Embryonic facial prominence (tissue), 1 donor: ENCODE results near the gene MT3.

Experiments
- DNase-seq: peaks from one replicate; pipeline ENCODE4 v3.0.0-alpha.2; 2016; ENCODE audit errors: extremely low spot score

The MT3 gene

DNA sequence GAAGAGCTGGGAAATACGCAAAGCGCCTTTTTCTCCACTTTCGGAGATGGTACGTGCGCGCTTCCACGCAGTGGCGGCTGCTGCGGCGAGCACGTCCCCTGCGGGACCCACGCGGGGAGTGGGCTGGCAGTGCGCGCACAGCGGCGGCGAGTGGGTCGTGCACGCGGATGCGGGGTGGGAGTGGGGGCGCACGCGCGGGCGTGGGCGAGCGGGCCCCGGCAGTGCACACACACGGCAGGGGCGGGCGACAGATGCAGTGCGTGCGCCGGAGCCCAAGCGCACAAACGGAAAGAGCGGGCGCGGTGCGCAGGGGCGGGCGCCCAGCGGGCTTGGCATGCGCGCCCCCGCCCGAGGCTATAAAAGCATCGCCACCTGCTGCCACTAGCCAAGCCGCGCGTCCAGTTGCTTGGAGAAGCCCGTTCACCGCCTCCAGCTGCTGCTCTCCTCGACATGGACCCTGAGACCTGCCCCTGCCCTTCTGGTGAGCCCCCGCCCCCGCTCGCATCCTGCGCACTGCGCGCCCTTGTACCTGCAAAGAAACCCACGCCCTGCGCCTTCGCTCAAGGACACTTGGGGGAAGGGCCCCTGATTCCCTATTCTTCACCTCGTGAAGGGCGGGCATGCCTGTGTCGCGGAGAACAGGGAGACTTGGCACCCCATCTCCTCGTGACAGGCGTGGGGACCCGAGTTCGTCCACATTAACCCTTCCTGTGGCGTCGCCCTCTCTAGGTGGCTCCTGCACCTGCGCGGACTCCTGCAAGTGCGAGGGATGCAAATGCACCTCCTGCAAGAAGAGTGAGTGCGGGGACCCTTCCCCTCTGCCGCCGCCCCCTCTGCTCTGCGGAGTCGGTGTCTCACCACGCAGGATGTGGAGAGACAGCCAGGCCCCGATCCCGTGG, at the start of gene MT3:
Gene MT3 (plus strand): TSS at position 388 of the 899 bp plus-strand sequence. CDS start 63 bp downstream, at position 451.
- DNase-seq = no peak

DNA sequence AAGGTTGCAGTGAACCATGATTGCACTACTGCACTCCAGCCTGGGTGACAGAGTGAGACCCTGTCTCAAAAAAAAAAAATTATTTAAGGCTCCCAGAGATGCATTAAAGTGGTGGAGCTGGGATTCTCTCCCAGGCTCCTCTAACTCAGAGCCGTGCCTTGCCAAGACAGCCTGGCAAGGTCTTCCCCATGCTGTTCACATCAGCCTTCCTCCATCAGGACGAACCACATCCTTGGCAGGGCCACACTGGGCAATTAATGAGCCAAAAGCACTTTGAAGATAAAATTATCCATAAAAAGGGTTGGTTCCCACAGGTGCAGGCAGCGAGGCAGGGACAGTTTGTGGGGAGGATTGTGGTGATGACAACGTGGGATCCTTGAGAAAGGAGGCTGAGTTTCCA, 49.7 kb upstream of the MT3 start:
- DNase-seq = no peak

DNA sequence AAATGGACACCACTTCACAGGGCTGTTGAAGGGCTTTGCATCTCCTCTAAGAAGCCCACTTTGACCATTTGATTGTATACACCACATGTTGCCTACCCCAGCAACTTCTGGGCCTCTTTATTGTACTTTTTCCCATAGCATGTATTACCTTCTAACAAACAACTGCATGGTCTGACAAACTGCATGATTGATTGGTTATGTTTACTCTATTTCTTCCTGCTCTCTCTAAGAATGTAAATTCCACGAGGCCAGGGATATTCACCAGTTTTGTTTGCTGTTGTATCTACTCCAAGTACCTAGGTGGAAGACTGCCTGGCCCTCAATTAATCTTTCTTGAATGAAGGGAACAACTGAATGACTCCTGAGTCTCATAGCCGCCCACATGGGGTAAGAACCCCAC, 47.3 kb upstream of the MT3 start:
- DNase-seq = no peak

DNA sequence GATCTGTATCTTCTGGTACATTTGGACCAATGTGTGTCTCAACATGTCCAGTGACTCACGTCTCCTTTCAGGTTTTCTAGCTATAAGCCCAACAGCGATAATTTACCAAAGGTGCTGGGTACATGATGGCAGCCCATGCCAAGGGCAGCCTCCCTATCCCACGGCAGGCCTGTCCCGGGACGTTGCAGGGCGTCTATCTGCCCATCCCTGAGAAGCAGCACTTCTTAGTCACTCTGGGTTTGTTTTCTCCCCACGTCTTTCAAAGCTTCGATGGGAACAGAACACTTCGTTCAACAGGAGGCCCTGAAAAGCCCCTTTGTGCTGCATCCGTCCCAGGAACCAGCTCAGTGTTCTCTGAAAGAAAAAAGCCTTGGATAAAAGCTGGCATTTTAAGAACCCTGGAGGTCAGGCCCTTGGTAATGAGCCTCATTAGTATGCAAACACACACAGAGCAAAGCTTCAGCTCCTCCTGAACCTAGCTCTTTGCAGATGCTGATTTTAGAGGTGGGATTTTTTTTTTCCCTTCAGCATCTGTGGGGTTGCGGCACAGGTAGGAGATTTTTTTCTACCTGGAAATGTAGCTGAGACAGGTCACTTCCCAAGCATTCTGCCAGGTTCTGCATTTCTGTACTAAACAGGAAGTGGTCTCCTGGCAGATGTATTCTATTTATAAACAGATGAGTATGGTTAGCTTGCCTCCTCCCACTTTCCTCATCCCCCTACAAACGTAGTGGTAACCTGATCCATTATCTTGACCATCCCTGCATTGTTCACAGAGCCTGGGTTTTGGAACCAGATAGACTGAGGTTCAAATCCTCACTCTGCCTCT, 42.0 kb upstream of the MT3 start:
- DNase-seq = no peak

DNA sequence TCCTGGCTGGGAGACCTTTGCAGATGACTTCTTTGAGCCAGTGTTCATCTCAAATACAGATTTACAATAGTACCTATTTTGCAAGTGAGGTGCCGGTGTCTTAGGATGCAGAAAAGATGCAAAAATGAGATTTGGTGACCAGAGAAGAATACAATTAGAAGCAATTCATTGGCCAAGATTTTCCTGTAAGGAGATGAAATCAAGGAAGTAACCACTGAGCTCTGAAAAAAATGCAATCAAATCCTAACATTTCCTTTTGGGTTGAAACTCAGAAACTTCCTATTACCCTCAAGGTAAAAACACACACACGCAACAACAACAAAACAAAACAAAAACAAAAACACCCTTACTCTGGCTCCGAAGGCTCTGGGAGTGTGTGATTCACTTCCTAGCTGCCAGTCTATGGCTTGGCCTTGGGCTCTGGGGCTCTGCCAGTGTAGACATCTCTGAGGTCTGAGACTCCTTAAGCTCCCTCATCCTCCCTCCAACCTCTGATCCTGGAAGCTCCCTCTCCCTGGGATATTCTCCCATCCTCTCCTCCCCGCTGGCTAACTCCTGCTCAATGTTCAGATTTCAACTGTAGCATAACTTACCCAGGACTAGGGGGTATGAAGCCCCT, 41.3 kb upstream of the MT3 start:
- no peak for DNase-seq

DNA sequence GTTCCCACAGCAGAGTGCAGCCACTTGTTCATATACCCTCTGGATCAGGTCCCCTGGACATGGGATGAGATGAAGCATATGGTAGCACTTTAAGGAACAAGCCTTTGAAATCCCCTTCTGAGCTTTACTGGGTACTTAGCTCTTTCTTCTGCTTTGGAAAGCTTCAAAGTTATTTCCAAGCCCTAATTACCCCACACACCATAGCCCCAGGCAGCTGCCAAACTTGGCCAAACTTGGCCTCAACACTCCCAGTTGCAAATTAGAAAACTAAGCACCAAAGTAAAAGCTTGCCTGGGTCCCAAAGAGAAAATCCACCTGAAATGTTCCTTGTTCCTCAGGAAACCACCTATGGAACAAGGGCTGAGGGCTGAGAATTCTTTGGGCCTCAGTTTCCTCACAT, 40.2 kb upstream of the MT3 start:
- no peak for DNase-seq

DNA sequence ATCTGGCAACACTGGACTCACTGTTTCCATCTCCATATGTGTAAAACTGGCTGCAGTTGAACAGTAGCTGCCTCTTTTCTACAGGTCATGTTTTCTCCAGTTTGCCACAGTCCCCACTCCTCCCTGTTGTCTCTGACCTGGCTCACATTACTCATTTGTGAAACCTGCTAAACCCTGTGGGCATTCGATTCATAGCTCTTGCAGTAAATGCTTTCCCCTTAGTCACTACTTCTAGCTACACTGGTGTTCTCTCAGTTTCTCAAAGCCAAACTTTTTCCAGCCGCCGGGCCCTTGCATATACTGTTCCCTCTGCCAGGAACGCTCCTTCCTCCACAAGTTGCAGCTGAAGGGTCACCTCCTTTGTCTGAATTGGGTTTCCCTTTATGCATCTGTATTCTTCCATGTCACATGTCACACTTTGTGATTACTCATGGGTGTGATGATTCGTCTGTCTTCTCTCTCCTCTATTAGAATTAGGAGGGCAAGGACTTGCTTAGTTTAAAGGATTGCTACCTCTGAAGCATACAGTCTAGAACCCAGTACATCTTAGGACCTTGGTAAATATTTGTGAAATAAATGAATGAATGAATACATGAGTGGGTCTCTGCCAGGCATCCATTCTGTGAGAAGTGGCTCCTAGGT, 39.5 kb upstream of the MT3 start:
- no peak for DNase-seq

DNA sequence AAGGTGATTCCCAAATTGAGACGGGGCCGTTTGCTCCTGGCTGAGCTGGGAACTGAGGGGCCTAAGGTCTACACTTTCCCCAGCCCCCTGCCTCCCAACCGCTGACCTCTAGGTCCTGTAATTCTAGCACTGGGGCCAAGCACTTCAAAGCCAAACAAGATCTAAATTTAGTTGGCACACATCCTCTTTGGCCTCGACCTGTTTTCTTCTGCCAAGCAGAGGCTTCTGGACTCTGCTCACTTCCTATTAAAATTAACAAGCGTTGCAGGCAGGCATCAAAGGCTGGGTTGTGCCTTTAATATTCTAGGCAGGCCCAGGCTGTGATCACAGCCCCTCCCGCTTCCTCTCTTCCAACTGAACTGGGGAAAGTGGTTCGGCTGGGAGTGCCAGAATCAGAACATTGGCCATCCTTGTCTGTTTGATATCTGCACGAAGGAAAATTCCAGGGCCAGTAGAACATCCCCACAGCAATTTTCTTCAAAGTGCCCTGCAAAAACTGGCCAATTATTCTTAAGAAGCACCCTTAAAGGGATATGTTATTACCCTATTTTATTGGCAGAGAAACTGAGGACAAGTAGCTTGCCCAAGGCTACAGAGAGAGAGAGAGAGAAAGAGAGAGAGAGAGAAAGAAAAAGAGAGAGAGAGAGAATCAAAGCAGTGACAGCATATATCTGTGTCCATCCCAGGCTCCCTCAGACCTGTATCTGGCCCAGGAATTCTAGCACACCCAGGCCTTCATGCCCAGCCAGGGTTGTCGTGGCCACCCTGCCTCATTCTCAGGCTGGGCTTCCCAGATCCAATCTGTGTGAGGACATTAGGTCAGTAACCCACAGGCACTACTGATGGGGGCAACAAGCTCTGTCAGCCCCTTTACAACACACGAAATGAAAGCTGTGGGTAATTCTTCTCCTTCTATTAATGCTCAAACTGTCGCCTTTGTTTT, 37.3 kb upstream of the MT3 start:
- no peak for DNase-seq

DNA sequence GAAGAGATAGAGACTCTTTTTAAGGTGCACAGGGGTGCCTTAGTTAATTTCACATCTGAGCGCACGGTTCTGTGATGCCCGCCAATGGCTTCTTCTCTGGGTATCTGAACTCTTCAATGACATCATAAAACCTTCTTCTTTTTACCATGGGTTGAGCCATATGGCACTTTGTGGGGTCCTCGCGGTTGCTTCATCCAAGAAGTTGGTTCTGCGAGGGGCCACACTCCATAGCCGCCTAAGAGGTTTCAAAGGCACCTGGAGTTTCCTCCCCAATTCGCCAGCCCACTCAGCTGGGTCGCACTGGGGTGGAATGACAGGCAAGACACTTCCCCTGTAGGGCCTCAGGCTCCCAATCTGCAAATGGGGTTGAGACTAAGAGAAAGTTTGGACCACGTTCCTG, 34.9 kb upstream of the MT3 start:
- no peak for DNase-seq

DNA sequence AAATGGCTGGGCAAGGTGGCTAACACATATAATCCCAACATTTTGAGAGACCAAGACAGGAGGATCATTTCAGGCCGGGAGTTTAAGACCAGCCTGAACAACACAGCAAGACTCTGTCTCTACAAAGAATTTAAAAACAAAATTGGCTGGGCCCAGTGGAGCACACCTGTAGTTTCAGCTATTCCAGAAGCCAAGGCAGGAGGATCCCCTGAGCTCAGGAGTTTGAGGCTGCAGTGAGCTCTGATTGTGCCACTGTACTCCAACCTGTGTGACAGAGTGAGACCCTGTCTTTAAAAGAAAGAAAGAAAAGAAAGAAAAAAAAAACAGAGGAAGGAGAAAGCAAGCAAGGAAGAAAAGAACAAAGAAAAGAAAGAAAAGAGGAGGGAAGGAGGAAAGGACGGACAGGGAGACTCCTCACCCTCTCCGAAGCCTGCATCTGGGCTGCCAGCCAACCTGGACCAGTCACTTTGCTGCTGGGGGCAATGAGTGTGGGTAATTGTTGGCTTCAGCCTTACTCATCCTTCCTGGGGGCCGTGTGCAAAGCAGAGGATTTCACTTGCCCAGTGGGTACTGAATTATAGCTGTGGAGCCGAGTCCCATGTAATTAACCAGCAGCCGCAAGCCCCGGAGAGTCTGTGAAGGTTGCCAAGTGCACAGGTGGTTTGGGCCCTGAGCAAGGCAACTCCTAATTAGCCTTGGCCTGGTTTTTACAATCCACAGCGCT, 31.1 kb upstream of the MT3 start:
- DNase-seq = no peak

DNA sequence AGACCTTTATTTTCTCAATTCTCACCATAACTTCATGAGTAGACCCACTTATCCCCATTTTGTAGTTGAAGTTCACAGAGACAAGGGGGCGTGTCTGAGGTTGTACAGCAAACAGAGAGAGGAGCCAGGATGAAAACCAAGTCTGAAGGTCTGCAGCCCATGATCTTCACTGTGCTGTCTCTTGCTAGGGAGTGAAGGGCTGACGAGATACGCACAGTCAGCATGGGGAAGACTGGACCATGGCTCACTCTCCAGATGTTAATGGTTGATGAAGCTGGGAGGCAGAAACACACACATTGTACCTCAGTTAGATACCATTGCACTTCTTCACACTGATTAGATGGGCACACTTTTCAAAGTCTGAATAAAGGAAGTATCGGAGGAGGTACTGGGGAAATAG, 30.2 kb upstream of the MT3 start:
- no peak for DNase-seq

DNA sequence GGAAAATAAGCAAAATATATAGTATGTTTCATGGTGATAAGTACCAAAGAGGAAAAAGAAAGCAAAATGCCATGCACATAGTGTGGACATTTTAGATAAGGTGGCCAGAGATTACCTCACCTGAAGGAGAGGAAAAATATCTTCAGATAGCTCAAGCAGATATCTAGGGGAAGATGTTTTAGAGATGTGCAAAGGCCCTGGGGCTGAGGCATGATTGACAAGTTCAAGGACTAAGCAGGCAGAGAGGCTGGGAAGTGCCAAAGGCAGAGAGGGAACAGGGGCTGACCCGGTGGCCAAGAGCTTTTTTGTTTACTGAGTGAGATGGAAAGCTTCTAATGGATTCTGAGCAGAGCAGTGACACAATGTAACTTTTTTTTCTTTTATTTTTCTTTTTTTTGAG, 28.9 kb upstream of the MT3 start:
- no peak for DNase-seq

DNA sequence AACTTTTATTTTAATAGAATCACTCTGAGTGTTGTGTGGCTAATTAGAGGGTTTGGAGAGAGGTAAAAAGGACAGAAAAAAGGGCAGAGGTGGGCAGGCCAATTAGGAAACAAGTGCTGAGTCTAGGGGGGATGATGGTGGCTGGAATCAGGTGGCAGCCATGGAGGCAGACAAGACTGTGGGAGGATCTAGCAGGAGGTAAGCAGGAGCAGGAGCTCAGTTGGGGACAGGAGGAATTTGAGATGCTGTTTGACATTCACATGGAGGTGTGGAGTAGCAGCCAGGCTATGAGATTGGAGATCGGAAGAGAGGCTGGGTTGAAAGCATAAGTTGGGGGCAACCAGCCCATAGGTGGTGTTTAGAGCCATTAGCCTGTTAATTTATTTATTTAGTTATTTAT, 28.2 kb upstream of the MT3 start:
- DNase-seq = no peak

DNA sequence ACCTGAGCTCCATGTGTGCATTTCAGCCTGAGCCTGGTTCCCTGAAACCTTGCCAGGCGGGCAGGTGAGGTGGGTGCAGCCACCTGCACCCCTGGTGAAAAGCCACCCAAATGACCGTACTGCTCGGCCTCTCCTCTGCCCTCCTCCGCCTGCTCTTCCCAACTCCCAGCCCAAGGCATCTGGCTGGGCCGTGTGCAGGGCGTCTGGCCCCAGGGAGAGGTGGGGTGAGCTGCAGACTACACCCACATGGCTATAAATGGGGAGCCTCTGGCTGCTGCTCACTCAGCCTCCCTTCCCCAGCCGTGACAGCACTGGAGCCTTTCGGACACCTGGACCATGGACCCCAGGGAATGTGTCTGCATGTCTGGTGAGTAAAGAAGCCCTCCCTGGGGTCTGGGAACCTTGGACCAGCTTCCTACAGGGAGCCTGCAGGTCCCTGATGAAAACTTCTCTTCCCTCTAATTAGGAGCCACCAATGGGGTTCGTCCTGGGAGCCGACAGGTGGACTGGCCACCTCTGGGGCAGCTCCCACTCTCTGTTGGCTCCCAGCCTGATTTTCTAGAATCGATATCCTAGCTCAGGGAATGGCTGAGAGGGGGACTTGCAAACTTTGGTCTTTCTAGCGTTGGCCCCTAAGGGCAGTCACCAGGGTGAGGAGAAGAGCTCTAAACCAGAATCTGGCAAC, 24.4 kb upstream of the MT3 start, which contains the start of gene MT4:
Gene MT4 (plus strand): TSS at position 281 of the 685 bp plus-strand sequence. CDS start 56 bp downstream, at position 337.
- DNase-seq = no peak

DNA sequence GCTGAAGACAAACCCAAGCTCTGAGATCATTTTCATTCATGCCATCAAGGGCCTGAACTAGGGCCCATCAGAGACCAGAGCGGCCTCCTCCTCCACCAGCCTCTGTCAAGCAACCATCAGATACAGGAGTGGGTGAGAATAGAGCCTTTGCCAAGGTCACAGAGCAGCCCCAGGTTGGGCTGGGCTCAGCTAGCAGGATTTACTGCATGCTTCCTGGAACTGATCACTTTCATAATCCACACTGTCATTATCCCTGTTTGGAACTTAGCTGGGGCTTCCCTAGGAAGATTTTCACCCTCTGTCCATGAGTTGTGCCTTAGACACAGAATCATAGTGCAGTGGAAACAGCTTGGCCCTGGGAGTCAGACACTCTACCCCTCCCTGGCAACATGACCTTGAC, 19.4 kb upstream of the MT3 start:
- DNase-seq = no peak

DNA sequence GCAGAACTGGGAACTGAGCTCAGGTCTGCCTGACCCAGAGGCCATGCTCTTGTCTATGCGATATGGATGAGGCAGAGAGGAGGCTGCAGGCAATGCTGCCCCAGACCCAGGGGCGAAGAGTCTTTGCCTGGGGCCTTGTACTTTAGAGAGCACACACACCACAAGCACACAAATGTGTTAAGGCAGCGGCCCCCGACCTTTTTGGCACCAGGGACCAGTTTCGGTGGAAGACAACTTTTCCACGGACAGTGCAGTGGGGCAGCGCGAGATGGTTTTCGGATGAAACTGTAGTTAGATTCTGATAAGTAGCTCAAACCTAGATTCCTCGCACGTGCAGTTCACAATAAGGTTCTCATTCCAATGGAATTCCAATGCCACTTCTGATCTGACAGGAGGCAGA, 17.8 kb upstream of the MT3 start:
- no peak for DNase-seq

DNA sequence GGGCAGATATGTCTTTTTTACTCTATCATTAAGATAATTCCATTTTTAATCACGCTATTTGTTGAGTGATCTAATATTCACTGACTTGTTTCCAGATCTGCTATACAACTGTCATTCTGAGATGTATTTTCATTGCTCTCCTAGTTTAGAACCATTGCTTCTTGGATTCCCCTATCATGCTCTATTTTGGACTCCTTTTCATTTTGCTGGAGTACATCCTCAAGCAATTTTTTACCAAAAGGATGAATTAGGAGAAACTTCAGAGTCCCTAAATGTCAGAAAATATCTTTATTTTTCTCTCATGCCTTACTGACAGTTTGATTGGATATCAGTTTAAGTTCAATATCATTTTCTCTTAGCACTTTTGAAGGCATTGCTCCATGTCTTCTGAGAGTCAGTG, 14.7 kb upstream of the MT3 start:
- no peak for DNase-seq

DNA sequence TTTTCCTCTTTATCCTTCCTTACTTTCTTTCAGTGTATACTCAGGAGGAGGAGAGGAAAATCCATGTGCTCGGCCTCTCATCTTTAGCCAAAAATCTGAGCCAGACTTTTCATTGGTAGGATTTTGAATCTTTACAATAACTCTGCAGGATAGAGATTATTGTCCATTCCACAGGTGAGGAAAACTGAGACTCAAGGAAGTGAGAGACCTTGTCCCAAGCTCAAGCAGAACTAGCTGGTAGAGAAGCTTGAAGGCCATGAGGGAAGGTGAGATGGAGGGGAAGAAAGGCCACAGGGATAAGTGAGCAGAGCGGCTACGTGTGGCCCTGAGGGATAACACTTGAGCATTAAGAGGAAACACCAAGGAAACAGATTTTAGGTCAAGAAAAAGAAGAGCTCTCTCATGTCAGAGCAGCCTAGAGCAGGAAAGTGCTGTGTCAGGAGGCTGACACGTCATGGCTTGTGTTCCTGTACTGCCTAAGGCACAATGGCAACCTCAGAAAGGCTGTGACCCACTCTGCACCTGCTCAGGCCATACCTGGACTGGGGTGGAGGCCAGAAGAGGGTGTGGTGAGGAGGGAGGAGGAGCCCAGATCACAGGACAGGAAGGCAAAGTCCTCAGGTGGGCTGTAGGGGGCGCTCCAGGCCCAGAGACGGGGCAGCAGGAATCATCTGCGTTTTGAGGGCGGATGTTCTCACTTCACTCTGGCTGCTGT, 12.6 kb upstream of the MT3 start:
- no peak for DNase-seq

DNA sequence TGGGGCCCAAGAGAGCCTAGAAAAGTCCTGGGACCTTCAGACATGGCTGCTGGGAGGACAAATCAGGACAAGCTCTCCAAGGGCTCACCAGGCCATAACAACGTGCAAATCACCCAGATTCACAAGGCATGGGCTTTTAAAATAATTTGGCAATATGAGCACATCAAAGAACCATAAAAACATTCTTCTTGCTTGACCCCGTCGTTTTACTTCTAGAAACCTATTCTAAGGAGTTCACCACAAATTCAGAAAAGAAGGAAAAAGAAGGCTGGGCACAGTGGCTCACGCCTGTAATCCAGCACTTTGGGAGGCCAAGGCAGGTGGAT, 12.1 kb upstream of the MT3 start:
- no peak for DNase-seq
